H54 (cell line): Measurements from ENCODE around the gene CENPB.
A peak's percentile ranks its signal among the peaks of the same experiment; 100 is the strongest.

Experiments used
- DNase-seq: peaks from one replicate; pipeline ENCODE4 v3.0.0; 2011; ENCODE audit warnings: low spot score, mixed read lengths; ENCODE audit not compliant: insufficient read length
- FAIRE-seq: peaks from 3 replicates; lab custom pipeline; 2011; peaks lifted over from hg19 to GRCh38; lab: Jason Lieb, UNC
- POLR2A ChIP-seq: IDR thresholded peaks from 2 replicates; pipeline ENCODE4 v1.6.1; 2011; ENCODE audit warnings: low read depth, mild to moderate bottlenecking, low read length

CENPB gene

DNA sequence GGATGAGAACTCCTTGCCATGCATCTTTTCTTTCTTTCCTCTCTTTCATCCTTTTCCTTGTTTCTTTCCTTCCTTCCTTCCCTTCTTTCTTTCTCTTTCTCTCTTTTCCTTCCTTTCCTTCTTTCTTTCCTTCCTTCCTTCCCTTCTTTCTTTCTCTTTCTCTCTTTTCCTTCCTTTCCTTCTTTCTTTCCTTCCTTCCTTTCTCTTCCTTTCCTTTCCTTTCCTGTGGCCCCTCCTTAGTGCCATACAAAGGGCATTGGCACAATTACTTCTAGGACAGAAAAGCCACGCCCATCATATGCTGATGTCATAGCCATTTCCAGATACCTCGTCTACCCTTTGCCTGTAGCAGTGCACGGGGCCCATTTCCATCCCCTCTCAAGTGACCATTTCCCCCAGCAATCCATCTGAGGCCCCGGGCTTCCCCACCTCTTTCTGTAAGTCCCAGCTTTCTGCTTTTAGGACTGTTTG is 2.2 kb upstream of the CENPB start:
- no peak for DNase-seq
- FAIRE-seq = no peak
- TF ChIP-seq POLR2A = no peak

GRCh38 chr20:3787324-3788014 is 929 bp upstream of the CENPB start:
- no peak for FAIRE-seq
- TF ChIP-seq POLR2A = no peak
- DNase-seq = no peak

DNA sequence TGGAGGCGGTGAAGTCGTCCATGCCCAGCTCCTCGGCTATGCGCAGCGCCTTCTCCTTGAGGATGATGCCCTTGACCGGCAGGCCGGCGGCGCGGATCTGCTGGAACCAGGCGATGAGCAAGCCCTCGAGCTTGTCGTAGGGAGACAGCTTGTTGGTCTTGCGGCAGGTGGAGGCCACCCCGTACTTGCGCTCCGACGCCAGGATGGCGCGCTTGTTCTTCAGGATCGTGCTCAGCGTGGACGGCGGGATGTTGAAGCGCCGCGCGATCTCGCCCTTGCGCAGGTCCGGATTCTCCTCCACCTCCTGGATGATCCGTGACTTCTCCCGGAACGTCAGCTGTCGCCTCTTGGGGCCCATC is 435 bp downstream of the CENPB start:
- no peak for TF ChIP-seq POLR2A
- no peak for DNase-seq
- no peak for FAIRE-seq

GRCh38 chr20:3785240-3786125 is 1.1 kb downstream of the CENPB start:
- TF ChIP-seq POLR2A = no peak
- DNase-seq (no peak), FAIRE-seq (no peak)

DNA sequence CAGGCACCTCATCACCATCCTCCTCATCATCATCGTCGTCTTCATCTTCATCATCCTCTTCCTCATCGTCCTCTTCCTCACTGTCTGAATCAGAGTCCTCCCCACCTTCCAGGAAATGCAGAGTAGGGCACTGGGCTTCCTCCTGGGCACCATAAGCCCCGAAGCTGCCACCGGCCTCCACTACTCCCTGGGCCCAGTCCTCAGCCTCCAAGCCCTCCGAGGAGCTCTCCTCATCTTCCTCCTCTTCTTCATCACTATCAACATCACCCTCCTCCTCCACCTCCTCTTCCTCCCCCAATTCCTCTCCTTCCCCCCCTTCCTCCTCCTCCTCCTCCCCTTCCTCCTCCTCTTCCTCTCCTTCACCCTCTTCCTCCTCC is 1.7 kb downstream of the CENPB start:
- FAIRE-seq = no peak
- DNase-seq = no peak
- TF ChIP-seq POLR2A = no peak

DNA sequence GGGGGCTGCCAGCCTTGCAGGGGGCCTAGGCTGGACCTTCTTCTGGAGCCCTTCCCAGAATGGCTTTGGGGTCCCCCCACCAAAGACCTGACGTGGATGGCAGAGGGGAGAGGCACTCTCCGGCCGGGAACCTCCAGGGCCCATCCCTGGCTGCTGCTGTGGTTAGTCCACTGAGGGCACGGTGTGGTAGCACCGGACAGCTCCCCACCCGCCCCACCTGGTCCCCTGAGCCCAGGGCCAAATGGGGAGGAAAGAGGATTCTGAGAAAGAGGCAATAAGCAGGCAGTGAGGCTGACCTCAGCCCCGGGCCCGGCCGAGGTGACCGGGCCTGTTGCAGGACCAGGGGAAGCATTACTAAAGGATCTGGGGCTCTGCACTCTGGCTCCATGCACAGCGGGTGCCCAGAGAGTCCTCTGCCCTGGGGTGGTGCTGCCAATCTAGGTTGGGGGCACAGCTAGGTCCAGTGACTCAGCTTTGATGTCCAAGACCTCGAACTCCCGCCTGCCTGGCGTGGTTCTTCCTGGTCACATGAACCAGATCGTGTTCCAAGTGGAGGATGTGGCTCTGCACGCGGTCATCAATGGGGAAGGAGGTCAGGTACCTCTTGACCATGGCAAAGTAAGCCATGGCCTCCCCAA is 2.2 kb downstream of the CENPB start:
- no peak for DNase-seq
- FAIRE-seq = no peak
- TF ChIP-seq POLR2A = no peak

DNA sequence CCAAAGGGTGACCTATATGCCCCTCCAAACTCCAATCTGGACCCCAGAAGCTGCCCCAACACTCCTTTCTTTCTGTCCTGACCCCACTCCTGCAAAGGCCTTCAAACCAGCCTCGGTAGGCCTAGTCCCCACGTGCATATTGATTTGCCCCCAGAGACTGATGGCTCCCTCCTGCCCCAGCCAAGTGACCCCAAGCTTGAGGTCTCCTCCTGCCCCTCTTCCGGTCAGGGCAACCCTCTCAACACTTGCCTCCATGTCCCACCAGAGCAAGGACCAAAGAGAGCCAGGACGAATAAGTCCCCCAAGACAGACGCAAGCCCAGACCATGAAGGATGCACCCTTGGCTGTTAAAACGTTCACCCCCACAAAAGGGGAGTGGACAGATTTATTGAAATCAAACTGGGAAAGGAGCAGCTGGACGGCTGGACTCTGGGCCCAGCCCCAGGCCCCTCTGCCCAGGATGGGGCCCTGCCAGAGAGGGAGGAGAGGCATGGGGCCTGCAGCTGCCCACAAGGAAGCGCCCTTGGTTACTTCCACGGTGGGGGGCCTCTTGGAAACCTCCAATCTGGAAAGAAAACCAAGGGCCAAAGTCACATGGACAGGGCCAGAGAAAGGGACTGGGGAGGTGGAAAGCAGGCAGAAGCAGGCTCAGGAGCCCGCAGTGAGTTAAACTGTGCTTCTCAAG is 2.9 kb downstream of the CENPB start:
- FAIRE-seq (no peak), DNase-seq (no peak)
- TF ChIP-seq POLR2A = no peak

- DNase-seq (no peak), FAIRE-seq (no peak)
Measured at GRCh38 chr20:3783068-3783489, 3.5 kb downstream of the CENPB start.

GRCh38 chr20:3782597-3782996 is 3.9 kb downstream of the CENPB start:
- TF ChIP-seq POLR2A = no peak
- FAIRE-seq (no peak), DNase-seq (no peak)

More at GRCh38 chr20:3783068-3783489, 3.5 kb downstream of the CENPB start:
- TF ChIP-seq POLR2A = no peak

GRCh38 chr20:3781153-3781910 is 5.2 kb downstream of the CENPB start, which contains the start of gene SPEF1:
Gene SPEF1 (minus strand): TSS chr20:3781448. CDS start chr20:3781287, 161 bp downstream.
- TF ChIP-seq POLR2A = no peak
- peak; percentile 6 for FAIRE-seq
- DNase-seq = peak; percentile 100

DNA sequence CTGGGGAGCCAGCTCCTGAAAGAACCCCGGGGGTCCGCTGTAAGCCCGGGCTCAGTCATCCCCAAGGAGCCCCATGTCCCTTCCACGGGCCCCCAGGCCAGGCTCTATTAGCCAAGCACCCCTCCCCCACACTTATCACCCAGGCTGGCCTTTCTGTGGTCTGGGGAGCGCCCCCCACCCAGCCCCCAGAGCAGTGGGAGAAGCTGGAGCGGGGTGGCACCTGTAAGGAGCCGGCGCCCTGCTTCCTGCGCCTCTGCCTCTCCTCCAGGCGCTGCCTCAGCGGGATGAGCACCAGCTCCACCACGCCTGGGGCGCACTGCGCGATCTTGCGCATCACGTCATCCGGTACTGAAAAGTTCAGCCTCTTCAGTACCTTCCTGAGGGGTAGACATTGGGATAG is 7.6 kb downstream of the CENPB start:
- TF ChIP-seq POLR2A = no peak
- FAIRE-seq (no peak), DNase-seq (no peak)

DNA sequence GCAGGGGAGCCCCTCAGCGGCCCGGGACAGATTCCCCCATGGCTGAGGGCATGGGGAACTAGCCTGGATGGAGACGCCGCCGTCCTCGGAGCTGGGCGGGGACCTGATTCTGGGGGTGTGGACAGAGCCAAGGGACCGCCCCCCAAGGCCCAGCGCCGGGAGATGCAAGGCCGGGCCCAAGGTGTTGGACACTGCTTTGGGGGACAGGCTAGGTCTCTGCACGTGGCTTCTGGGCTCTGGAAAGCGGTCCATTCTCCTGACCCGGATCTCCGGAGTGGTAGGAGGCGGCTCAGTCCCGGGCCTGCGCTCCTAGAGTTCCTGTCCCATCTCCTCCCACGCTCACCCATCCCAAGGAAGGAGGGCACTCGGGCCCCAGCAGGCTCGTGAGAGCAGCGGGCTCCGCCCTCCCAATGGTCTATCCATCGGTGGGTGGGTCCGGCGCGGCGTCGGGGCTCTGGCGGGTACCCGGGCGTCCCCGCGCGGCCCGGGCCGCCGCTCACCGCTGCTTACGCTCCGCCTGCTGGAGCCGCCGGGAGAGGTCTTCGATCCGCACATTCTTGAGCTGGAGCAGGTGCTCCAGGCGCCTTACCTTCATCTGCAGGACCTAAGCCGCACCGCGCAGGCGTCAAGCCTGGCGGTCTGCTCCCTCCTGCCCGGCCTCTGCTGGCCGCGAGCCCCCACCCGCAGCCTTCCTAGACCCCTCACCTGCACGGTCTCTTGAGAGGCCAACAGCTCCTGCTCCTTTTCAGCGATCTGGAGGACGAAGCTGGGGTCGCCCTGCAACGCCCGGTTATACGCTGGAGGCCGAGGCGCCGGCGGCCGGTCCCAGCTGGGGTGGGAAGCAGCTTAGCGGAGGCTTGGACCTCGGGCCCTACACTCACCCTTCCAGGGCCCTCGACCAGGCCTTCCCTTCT is 8.6 kb downstream of the CENPB start:
- FAIRE-seq = no peak
- TF ChIP-seq POLR2A = no peak
- DNase-seq = no peak

- no peak for TF ChIP-seq POLR2A
- DNase-seq (no peak), FAIRE-seq (no peak)
Measured at GRCh38 chr20:3777381-3777715, 9.2 kb downstream of the CENPB start.
